HL-60/S4 (cell line): ENCODE results near the gene EPC2.

Source experiments
- in situ Hi-C: fragments of 300-500 bp; cut with MboI; formaldehyde crosslinking; loops from 2 replicates; pipeline ENCODE4 v1.14.3; 2022; ENCODE audit warnings: low sequenced_read_pairs

EPC2 gene

DNA sequence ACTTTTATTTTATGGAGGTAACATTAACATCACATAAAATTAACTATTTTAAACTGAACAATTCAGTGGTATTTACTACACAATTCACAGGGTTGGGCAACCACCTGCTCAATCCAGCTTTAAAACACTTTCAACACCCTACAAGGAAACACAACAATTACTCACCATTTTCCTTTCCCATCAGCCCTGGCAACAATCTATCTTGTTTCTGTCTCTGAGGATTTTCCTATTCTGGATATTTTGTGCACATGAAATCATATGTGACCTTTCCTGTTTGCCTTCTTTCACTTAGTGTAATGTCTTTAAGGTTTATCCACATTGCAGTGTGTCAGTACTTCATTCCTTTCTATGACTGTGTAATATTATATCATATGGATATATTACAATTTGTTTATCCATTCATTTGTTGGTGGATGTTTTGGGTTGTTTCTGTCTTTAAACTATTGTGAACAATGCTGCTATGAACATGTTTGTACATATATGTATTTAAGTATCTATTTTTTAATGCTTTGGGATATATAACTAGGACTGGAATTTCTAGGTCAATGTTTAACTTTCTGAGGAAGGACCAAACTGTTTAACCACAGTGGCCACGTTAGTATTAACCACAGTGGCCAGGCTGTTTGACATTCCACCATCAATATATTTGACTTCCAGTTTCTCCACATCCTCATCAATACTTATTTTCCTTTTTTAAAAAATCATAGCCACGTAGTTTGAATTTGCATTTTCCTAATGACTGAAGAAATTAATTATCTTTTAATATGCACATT lies 158.1 kb downstream of the EPC2 start:
- in situ Hi-C loops: no loop called here

- in situ Hi-C loops: no loop called here
Observed at GRCh38 chr2:148810081-148810480, 165.5 kb downstream of the EPC2 start.

DNA sequence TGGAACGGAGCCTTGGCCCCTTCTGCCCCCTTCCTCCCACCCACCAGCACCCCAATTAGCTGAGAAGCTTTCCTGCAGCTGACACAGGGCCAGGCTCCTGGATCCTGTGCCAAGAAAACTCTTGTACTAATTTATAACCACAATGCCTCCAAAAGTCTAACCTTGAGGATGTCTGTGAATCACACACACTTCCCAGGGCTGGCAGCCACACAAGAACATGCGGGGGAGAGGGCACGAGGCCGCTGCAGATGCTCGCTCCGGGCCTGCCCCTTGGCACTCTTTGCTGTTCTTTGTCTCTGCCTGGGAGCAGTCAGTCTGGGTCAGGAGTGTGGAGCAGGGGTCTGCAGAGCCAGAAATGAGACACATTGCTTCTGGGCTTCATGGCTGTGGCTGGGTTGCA lies 167.8 kb downstream of the EPC2 start:
- in situ Hi-C loops: no loop called here

- in situ Hi-C loops: no loop called here
Observed at GRCh38 chr2:148813603-148814065, 169.1 kb downstream of the EPC2 start.

- in situ Hi-C loops: no loop called here
Observed at GRCh38 chr2:148814143-148814859, 169.8 kb downstream of the EPC2 start.

- in situ Hi-C loops: no loop called here
Observed at GRCh38 chr2:148814860-148815419, 170.4 kb downstream of the EPC2 start.

DNA sequence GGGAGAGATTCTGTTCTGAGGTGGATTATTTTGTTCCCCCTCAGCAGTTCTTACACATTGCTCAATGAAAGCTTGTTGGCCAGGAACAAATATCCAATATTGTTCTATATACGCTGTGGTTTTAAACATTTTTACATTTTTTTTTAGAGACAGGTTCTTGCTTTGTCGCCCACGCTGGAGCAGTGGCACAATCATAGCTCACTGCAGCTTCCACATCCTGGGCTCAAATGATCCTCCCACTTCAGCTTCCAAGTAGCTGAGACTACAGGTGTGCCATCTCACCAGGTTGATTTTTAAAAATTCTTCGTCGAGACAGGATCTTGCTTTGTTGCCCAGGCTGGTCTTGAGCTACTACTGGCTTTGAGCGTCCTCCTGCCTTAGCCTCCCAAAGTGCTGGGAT lies 171.6 kb downstream of the EPC2 start:
- in situ Hi-C loops: no loop called here

DNA sequence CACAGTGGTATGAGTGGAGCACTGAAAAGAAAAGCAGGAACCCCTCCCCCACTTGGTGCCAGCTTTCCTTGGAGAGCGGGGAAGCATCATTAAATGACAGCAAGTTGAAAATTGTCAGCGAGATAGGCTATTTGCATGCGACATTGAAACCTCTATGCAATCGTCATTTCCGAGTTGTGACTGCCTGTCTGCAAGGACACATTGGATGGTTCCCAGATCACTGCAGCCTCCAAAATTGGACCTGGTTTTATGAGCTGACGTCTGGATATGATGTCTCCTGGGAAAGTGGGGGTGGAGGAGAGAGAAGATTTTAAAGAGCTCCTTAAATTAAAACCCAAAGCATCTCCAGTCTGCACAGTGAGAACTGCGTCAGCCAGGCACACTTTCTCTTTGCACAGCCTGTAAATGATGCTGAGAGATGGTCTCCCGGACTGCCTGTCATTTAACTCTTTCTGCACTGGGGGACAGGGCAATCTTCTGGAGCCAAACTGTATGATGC lies 172.7 kb downstream of the EPC2 start:
- in situ Hi-C loops: no loop called here

- in situ Hi-C loops: no loop called here
Observed at GRCh38 chr2:148819019-148819585, 174.6 kb downstream of the EPC2 start.

DNA sequence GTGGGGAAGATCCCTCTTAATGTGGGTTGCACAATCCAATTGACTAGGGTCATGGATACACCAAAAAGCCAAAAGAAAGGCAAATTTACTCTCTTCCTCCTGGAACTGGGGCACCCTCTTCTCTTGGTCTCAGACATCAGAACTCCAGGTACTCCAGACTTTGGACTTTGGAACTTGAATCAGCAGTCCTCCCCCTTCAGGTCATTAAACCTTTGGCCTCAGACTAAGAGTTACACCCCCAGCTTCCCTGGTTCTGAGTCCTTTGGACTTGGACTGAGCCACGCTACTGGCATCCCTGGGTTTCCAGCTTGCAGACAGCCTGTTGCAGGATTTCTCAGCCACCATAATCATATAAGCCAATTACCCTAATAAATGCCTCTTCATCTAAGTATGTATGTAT lies 179.6 kb downstream of the EPC2 start:
- in situ Hi-C loops: no loop called here

DNA sequence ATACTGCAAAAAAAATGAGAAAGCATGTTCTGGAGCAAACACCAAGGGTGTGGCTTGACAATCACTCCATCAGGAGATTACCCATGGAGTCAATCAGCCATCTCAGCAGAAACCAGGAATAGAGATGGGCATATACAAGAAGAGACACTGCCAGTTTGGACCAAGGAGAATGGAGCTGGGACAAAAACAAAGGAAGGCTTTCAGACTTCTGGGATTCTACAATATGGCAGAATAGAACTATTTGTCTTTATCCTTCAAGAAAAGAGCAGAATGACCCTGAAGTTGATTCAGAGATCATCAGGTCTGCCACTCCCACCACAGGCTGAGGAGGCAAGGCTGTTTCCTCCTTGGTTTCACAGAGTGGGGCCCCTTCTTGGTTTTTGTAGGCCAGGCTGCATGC lies 182.2 kb downstream of the EPC2 start:
- in situ Hi-C loops: no loop called here

GRCh38 chr2:148828941-148829340 lies 184.4 kb downstream of the EPC2 start:
- in situ Hi-C loops: no loop called here

- in situ Hi-C loops: no loop called here
Observed at GRCh38 chr2:148829618-148830017, 185.1 kb downstream of the EPC2 start.

DNA sequence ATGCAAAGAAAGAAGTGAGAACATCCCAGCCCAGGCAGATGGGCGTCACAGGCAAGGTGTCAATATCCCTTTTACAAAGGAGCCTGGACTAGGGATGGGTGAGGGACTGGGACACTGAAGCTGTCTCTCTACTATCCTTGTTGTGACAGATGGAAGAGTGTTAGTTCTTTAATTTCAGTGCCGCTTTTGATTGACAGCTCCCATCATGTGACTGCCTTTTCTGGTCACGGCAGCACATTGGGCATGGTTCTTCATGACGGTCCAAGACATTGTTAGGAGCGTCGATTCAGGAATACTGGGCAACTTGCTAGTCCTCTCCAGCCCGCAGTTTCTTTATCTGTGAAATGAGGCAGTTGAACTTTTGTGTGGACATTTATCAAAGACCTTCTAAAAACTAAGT lies 188.1 kb downstream of the EPC2 start:
- in situ Hi-C loops: no loop called here
